Uterus (tissue), 4 donors: ENCODE results near the gene KLHDC7B. TPM values are rescaled to one million over a fixed set of nuclear protein-coding genes. Genes with fewer than 3 reads are reported as not detected.

ENCODE experiments used
- DNase-seq, 2 donors: peaks; one replicate each; pipeline ENCODE4 v3.0.0-alpha.2; 2019 to 2020
- H3K27ac ChIP-seq, 2 donors: fragments of 200-600 bp; sonication (generic); 1 replicate in 1 of 2; 2 replicates in 1 of 2; pipeline ENCODE4 v1.5.1; 2016 to 2018
- H3K27me3 ChIP-seq, 2 donors: fragments of 200-600 bp; sonication (generic); one replicate each; pipeline ENCODE4 v1.5.1; 2018 to 2019; ENCODE audit warnings: control low read depth in 1 of 2
- H3K36me3 ChIP-seq, 2 donors: fragments of 200-600 bp; sonication (generic); one replicate each; pipeline ENCODE4 v1.5.1; 2019; ENCODE audit warnings: control low read depth in 1 of 2
- H3K4me1 ChIP-seq, 2 donors: fragments of 200-600 bp; sonication (generic); one replicate each; pipeline ENCODE4 v1.5.1; 2018 to 2019; ENCODE audit warnings: control low read depth in 1 of 2
- H3K4me3 ChIP-seq, 2 donors: fragments of 200-600 bp; sonication (generic); 1 replicate in 1 of 2; 2 replicates in 1 of 2; pipeline ENCODE4 v1.5.1; 2018 to 2019; ENCODE audit warnings: mild to moderate bottlenecking in 1 of 2
- H3K9me3 ChIP-seq, 2 donors: fragments of 200-600 bp; sonication (generic); one replicate each; pipeline ENCODE4 v1.5.1; 2019; ENCODE audit warnings: control low read depth in 1 of 2
- POLR2A ChIP-seq, 2 donors: fragments of 450-650 bp; IDR thresholded peaks; one replicate each; pipeline ENCODE4 v1.6.1; 2016; ENCODE audit warnings: antibody characterized with exemption in 2 of 2, mild to moderate bottlenecking in 1 of 2, moderate library complexity in 1 of 2
- intact Hi-C: fragments of 100-400 bp; cut with DNase I; formaldehyde crosslinking; loops from one replicate; pipeline ENCODE4 v1.15.1; 2023; ENCODE audit warnings: low total_unique reads
- total RNA-seq, 4 donors: library from RNA; depleted of rRNA in 3 of 4; stranded (reverse); fragments of >200 nt in 3 of 4; gene quantifications; one replicate each; pipeline versions ENCODE4 v1.1.0 to v1.2.4, GENCODE V29; 2014 to 2023
- TF ChIP-seq, protein P1 (sequence below), 4 experiments: fragments of 200-600 bp in 2 of 4; fragments of 450-650 bp in 2 of 4; sonication (generic) in 2 of 4; IDR thresholded peaks; one replicate each; pipeline ENCODE4 v1.5.1; 2016 to 2019; ENCODE audit warnings: antibody characterized with exemption in 4 of 4, mild to moderate bottlenecking in 2 of 4, moderate library complexity in 1 of 4
- donor health status: DM: yes; HTN: yes; CAD: no.

The KLHDC7B gene
- total RNA-seq, 4 donors from 2014 or later: not detected

DNA sequence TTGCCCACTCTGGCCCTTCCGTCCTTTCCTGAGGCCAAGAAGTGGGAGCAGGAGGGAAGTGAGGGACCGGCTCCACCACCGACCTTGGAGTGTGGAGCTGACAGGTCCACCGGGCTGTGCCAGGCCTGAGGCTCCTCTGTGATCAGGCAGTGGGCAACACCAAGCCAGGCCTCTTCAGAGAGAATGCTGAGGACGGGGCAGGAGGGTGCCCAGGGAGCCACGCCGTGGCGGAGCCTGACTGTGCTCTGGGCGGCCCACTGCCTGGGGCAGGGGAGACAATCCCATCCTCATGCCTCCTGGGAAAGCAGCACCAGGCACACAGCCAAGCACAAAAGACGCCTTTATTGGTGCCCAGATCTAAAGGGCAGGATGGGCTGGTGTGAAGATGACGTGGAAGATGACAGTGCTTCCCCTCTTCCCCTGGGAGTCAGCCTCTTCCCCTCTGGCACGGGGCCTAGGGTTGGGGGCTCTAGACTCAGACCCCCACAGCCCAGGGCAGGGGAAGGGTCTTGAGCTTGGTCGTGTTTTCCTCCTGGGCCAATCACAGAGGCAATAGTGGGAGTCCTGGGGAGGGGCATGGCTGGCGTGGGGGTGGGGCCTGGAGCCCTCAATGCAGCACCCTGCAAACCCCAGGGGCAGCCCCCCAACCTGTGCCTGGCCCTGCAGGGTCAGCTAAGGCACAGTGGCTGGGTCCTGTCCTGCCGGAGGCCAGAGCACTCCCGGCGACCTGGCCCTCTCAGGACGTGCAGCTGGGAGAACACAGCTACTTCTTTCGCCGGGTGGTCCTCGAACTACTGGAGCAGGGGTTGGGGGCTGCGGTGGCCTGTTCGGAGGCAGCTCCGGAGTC is 42.8 kb upstream of the KLHDC7B start:
- Histone ChIP-seq H3K9me3 (no peaks in the 10 kb centered on the region), H3K27me3 (no peaks in the 10 kb centered on the region), H3K4me1 (peaks cover 3 to 13% of the 10 kb centered on the region in 2 donors), H3K36me3 (no peaks in the 10 kb centered on the region), H3K4me3 (no peak overlapping the region), H3K27ac (no peak overlapping the region)
- intact Hi-C loops: loop anchor here (10.0 kb wide), 1 partner anchor 228 kb away; the partner anchor contains the start of gene MAPK11
- no peak for TF ChIP-seq POLR2A (IDR thresholded peaks at IDR 0.05)
- TF ChIP-seq, protein P1, sequence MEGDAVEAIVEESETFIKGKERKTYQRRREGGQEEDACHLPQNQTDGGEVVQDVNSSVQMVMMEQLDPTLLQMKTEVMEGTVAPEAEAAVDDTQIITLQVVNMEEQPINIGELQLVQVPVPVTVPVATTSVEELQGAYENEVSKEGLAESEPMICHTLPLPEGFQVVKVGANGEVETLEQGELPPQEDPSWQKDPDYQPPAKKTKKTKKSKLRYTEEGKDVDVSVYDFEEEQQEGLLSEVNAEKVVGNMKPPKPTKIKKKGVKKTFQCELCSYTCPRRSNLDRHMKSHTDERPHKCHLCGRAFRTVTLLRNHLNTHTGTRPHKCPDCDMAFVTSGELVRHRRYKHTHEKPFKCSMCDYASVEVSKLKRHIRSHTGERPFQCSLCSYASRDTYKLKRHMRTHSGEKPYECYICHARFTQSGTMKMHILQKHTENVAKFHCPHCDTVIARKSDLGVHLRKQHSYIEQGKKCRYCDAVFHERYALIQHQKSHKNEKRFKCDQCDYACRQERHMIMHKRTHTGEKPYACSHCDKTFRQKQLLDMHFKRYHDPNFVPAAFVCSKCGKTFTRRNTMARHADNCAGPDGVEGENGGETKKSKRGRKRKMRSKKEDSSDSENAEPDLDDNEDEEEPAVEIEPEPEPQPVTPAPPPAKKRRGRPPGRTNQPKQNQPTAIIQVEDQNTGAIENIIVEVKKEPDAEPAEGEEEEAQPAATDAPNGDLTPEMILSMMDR (IDR thresholded peaks at IDR 0.05): no peak
- DNase-seq: no peak

GRCh38 chr22:50503475-50504145 is 42.1 kb upstream of the KLHDC7B start:
- H3K4me1 ChIP-seq: peaks cover 3 to 13% of the 10 kb centered on the region in 2 donors
- DNase-seq: no peak
- no peak overlapping the region for H3K4me3 ChIP-seq
- H3K36me3 ChIP-seq: no peaks in the 10 kb centered on the region
- H3K27me3 ChIP-seq: no peaks in the 10 kb centered on the region
- intact Hi-C loops: loop anchor here (10.0 kb wide), 1 partner anchor 229 kb away; the partner anchor contains the start of gene MAPK11
- no peaks in the 10 kb centered on the region for H3K9me3 ChIP-seq
- TF ChIP-seq, protein P1 (IDR thresholded peaks at IDR 0.05): no peak
- TF ChIP-seq POLR2A (IDR thresholded peaks at IDR 0.05): no peak
- H3K27ac ChIP-seq: no peak overlapping the region

DNA sequence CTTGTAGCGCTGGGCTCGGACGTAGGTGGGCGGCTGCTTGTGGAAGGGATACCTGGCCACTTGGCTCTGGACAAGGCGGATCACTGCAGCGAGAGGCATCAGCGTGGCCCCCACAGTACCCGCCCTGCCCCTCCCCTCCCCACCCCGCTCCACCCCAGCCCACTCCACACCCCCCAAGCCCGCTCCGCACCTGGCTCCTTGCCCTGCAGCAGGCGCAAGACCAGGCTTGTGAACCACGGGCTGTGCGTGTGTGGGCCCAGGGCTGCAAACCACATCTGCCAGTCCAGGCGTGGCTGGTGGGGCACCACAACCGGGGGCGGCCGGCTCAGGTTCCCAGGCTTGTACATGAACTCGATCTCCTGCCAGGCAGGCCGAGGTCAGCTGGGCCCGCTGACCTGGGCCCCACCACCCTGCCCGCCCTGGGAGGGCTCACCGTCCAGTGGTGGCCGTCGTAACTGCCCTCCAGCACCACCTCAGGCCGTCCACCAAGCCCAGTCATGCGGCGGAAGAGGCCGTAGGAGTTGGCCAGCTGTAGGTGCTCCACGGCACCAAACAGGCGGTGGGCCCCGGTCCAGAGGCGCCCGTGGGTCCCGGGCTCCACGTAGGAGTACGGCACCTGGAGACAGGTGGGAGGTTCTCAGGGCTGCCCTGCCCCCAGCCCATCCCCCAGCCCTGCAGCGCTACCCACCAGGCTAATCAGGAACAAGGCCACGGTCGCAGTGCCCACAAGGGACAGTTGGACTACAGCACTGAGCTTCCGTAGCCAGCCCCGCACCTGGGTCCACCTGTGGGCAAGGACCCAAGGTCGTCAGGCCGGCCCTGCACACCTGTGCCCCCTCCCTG is 41.1 kb upstream of the KLHDC7B start:
- Histone ChIP-seq H3K9me3 (no peaks in the 10 kb centered on the region), H3K27ac (no peak overlapping the region), H3K36me3 (no peaks in the 10 kb centered on the region), H3K27me3 (no peaks in the 10 kb centered on the region), H3K4me1 (peaks cover 3 to 13% of the 10 kb centered on the region in 2 donors), H3K4me3 (no peak overlapping the region)
- TF ChIP-seq, protein P1 (IDR thresholded peaks at IDR 0.05): no peak
- no peak for TF ChIP-seq POLR2A (IDR thresholded peaks at IDR 0.05)
- intact Hi-C loops: loop anchor here (10.0 kb wide), 1 partner anchor 230 kb away; the partner anchor contains the start of gene MAPK11
- no peak for DNase-seq

DNA sequence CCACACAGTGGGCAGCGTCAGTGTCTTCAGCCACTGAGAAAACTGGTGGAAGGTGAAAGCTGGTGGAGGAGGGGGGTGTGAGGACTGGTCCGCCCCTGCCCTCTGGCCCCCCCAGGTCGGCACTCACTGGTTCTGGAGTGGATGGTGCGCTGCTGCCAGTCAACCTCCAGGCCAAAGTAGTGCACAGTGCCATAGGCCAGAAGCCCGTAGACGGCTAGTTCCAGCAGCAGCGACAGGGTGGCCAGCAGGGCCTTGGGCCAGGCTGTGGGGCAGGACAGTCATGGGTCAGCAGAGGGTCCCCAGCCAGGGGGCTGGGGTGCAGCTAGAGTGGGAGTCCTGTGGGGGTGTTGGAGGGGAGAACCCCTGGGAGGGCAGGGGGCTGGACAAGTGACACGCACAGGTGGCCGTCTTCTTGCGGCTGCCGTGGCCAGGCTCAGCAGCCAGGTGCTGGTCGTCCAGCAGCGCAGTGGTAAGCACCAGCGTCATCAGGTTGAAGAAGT is 40.4 kb upstream of the KLHDC7B start:
- DNase-seq: no peak
- no peak overlapping the region for H3K27ac ChIP-seq
- TF ChIP-seq POLR2A (IDR thresholded peaks at IDR 0.05): no peak
- TF ChIP-seq, protein P1 (IDR thresholded peaks at IDR 0.05): no peak
- intact Hi-C loops: loop anchor here (10.0 kb wide), 1 partner anchor 231 kb away; the partner anchor contains the start of gene MAPK11
- no peaks in the 10 kb centered on the region for H3K9me3 ChIP-seq
- no peaks in the 10 kb centered on the region for H3K36me3 ChIP-seq
- H3K27me3 ChIP-seq: no peaks in the 10 kb centered on the region
- H3K4me1 ChIP-seq: peaks cover 3 to 13% of the 10 kb centered on the region in 2 donors
- H3K4me3 ChIP-seq: no peak overlapping the region
